K562 (cell line): Measurements from ENCODE around the gene CCDC117. TPM values are rescaled to one million over a fixed set of nuclear protein-coding genes. Genes with fewer than 3 reads are reported as not detected.

ENCODE experiments used
- CHD7 ChIP-seq: fragments of 200-600 bp; sonication (generic); IDR thresholded peaks from one replicate; pipeline ENCODE4 v1.6.1; 2012; ENCODE audit warnings: mild to moderate bottlenecking, low read depth, low read length, inconsistent platforms
- CREM ChIP-seq: IDR thresholded peaks from 2 replicates; pipeline ENCODE4 v1.6.1; 2014; ENCODE audit warnings: antibody characterized with exemption, low read depth
- NFE2L1 ChIP-seq: fragments of 450-650 bp; IDR thresholded peaks from 2 replicates; pipeline ENCODE4 v1.6.1; 2016; ENCODE audit warnings: missing genetic modification characterization, low read depth, mild to moderate bottlenecking, missing compliant biosample characterization, moderate library complexity, borderline replicate concordance
- TOE1 ChIP-seq, 2 experiments: fragments of 450-650 bp in 1 of 2; sonication (generic) in 1 of 2; formaldehyde crosslinking in 1 of 2; IDR thresholded peaks; 2 replicates each; pipeline versions ENCODE4 v1.7.1 to v1.8.0; 2016 to 2022; ENCODE audit warnings: borderline replicate concordance in 2 of 2, mild to moderate bottlenecking in 2 of 2, antibody characterized with exemption in 1 of 2, inconsistent platforms in 1 of 2, low read depth in 1 of 2, missing genetic modification reagents in 1 of 2, moderate library complexity in 1 of 2
- polyA plus RNA-seq, 8 experiments: library from polyadenylated mRNA; depleted of rRNA in 4 of 8; stranded (reverse) in 5 of 8; unstranded in 3 of 8; fragments of >200 nt; fragmentation: Nextera tagmentation in 2 of 8; fragmentation: Illumina TruSeq in 1 of 8; extraction: Ambion mirVana in 2 of 8; extraction: Trizol in 1 of 8; gene quantifications; 2 replicates each; pipeline versions ENCODE4 v1.2.1 to v1.2.3, GENCODE V29; 2011 to 2014; ENCODE audit warnings: inconsistent platforms in 1 of 8, missing spikeins in 1 of 8
- total RNA-seq, 7 experiments: library from RNA; depleted of rRNA in 6 of 7; stranded (reverse); fragments of >200 nt in 6 of 7; fragmentation: Illumina TruSeq in 2 of 7; extraction: Trizol in 2 of 7; gene quantifications; 2 replicates each; pipeline versions ENCODE4 v1.2.1 to v1.2.3, GENCODE V29; 2011 to 2021; ENCODE audit warnings: low replicate concordance in 1 of 7

The CCDC117 gene
- total and polyA plus RNA-seq, 9 of the 15 experiments (the other 6 are each of a cell fraction or from before 2014, with no cell fraction given): 5.7 to 23.3 (median 15.8) TPM

- TF ChIP-seq CHD7 (no peak), NFE2L1 (no peak), TOE1 (IDR thresholded peaks at IDR 0.05; ENCODE audit: borderline replicate concordance) (no peak), TOE1 (CRISPR knock-in tag; IDR thresholded peaks at IDR 0.05; ENCODE audit: borderline replicate concordance, low read depth) (no peak), CREM (no peak)
Measured at GRCh38 chr22:28791124-28791523, 18.6 kb downstream of the CCDC117 start (continued).
